Stimulated activated CD8-positive, alpha-beta memory T cell treated with anti-CD3 and anti-CD28 coated beads, Interleukin-12 subunit alpha, Interleukin-12 subunit beta, amount 100 ng/mL, for 4 hours (primary cell): ENCODE data around the gene AP1AR.

Source experiments
- DNase-seq: peaks from one replicate; pipeline ENCODE4 v3.0.0-alpha.2; 2020; ENCODE audit warnings: low read depth

AP1AR gene

DNA sequence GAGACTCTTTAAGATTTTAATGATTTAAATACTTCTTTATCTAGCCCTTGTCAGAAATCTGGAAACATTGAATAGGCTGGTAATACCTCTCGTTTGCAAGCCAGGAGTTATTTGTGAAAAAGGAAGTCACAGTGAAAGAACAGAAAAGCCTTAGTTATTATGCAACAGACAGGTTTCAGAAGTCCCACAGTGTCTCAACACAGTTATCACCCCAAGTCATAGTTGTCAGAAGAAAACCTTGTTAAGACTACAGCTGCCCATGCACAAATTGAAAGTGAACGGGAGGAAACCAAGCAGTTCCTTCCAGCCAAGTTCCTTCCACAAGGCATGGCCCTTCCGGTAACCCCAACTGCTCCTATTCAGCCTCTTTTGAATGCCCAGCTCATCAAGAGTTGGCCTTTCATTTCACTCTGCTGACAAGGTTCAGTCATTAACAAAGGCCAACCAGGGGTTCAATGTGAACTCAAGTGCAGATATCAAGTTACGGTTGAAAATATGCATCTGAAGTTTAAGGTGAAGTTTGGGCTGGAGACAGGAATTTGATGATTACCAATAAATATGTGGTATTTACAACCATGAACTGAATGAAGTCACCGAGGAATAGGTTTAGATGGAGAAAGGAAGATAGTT, 81.1 kb downstream of the AP1AR start:
- DNase-seq: no peak

DNA sequence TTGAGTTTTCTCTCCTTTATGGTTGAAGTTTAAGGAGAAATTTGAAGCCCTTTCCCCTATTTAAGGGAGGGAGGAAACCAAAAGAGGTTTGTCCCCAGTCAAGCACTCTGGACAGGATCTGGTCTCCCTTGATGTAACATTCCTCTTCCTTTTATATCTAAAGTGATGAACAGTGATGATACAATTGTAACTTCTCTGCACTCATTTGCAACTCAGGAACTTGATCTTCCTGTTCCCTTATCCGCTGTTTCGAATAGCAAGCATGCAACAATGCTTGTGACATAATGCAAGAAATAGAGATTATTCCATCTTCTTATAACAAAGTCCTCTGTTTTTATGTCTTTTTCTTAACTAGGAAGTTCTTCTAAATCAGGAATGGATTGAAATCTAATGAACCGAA, 83.9 kb downstream of the AP1AR start:
- DNase-seq: no peak

DNA sequence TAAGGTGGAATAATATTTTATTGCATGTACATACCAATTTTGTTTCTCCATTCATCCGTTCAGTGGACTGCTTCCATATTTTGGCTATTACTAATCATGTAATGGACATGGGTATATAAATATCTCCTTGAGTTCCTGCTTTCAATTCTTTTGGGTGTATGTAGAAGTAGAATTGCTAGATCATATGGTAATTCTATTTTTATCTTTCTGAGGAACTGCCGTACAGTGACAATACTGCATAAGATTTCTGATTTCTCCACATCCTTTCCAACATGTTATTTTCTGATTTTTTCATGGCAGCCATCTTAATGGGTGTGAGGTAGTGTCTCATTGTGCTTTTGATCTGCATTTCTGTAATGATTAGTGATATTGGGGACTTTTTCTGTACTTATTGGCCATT, 84.8 kb downstream of the AP1AR start:
- DNase-seq: no peak

DNA sequence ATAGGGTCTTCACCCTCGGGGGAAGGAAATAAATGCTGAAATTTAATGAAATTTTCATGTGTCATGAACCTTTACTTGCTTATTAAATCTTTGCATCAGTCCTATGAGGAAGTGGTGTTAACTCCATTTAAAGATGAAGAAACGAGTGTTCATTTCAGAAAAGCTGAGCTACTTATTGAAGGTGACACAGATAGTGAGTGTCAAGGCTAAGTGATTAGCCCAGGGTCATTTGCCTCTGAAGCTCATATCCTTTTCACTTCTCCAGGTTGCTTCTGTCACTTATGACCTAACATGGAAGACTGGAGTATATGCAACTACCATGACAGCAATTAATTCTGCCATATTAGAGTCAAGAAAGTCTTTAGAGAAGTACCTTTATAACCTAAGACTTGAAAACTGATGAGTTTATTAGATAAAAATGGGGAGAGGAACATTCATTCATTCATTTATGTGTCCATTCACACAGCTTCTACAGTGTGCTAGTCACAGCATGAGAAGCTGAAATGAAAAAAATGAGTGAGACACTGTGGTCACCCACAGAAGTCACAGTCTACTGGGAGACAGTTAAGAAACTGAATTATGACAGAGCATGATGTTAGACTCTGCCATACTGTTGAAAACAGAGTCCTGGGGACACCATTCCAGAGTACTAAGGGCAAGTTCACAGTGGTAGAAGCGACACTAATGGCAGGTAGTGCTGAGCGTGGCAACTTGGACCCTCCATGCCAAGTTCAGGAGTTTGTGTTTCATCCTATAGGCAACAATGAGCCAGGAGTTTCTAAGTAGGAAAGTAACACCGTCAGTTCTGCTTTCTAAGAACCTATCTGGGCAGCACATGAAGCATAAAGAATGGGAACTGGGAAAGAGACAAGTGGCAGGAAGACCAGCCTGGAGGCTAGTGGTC, 86.9 kb downstream of the AP1AR start:
- no peak for DNase-seq
